ENCODE data around the gene PHACTR2.
"Not testable (repeated sequence)": the region's sequence is repeated elsewhere in the genome, so short reads cannot be mapped to it uniquely, and the experiment has no call there.

Gene PHACTR2

DNA sequence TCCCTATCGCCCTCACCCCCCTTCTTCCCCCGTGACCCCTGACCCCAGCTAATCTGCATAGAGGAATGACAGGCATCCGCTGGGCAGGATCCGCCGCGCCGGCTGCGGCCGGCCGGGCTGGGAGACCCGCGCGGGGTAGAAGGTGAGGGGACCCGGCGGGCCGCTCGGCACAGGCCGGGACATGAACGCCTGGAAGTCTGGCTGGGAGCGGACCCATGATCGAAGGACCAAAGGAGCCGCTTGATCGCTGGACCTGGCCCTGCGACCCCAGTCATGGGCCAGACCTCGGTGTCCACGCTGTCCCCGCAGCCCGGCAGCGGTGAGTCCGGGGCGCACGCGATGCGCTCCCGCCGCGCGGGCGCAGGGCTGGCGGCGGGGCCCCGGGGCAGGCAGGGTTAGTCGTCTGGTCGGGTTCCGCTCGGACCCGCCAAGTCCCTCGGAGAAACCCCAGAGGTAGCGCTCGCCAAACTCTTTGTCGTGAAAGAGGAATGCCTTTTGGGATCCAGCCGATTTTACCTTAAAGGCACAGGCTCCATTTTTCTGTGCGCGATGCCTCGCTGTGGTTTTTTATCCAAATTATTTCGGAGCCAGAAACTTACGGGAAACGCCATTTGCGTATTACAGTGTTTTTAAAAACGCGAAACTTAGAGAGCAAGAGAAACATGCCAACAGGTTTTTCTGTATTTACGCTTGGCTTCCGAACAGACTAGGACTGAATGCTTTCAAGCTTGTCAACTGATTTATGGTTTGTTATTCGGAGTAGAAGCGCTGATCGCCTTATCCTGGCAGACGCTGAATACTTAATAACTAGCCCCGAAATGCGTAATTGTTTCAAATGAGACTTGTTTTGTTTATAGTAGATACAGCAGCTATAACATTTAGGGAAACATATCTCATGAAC is at the start of gene PHACTR2:
Gene PHACTR2 (plus strand): TSS at position 75 of the 901 bp plus-strand sequence. CDS start 199 bp downstream, at position 274.
- peak; percentile 54 for DNase-seq

DNA sequence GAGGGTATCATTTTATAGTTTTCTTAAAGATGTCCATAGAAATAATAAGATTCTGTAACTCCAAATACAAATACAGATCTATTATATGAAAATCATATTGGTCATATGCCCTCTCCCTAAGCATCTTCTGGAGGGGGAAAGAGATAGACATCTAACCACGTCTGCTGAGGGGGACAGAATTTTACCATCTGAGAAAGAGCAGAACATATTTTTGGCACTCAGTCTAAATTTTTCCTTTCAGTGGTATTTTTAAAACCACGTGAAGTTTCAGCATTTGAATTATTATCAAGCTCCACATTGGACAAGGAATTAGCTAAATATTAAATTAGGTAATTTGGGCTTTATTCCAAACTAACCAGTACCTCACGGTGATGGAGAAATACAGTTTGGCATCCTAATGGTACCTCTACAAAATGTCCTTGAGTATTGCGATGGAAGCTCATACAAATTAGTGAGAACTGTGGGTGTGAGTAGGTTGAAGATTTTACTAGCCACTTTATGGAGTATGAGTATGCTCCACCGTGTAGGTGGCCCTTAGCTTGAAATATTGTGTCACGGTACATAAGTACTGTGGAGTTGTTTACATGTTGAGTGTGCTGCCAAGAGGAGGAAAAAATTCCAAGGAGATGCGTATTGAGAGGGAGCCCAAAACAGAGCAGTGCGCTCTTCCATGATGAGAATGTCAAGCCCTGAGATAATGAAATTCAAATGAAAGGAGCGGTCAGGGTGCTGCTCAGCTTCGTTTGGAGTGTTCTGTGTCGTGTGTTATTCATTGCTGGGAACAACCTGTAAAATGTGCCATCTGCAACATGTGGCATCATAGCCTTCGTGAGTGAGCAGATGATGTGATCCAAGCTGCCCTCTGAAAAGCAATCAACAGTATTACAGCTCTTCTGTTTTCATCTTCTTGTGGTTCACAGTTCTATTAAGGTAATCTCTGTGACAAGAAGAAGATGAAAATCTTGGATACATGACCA is 48.4 kb upstream of the PHACTR2 start:
- DNase-seq: no peak

DNA sequence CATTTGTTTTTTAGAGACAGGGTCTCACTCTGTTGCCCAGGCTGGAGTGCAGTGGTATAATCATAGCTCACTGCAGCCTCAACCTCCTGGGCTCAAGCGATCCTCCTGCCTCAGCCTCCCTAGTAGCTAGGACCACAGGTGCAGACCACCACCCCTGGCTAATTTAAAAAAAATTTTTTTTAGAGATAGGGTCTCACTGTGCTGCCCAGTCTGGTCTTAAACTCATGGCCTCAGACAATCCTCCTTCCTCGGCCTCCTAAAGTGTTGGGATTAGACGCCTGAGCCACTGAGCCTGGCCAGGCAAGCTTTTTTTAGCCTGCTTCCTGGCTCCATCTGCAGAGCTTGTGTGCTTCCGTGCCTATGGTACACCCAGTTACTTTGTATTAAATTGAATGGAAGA is 46.6 kb upstream of the PHACTR2 start:
- DNase-seq: not testable (repeated sequence)

DNA sequence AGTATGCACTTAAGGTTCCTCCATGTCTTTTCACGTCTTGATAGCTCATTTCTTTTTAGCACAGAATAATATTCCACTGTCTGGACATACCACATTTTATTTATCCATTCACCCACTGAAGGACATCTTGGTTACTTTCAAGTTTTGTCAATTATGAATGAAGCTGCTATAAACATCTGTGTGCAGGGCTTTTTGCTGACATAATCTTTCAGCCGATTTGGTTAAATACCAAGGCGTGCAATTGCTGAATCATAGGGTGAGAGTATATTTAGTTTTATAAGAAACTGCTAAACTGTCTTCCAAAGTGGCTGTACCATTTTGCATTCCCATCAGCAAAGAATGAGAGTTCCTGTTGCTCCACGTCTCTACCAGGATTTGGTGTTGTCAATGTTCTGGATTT is 44.9 kb upstream of the PHACTR2 start:
- no peak for DNase-seq

DNA sequence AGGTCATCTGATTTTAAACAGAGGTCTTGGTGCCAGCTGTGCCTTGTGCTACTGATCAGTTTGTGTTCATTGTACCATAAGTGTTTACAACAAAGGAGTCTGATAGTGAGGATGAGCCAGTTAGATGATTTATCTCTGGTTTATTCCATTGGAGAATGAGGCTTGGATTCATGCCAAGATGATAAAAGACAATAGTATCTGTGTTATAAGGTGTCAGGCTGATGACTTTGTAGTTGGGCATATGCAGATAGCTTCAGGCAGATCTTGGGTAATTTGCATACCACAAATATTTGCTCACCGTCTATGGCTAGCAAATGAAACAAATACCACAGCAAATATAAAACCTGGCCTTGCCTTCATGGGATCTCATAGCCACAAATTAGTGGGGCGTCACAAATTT is 43.3 kb upstream of the PHACTR2 start:
- no peak for DNase-seq

DNA sequence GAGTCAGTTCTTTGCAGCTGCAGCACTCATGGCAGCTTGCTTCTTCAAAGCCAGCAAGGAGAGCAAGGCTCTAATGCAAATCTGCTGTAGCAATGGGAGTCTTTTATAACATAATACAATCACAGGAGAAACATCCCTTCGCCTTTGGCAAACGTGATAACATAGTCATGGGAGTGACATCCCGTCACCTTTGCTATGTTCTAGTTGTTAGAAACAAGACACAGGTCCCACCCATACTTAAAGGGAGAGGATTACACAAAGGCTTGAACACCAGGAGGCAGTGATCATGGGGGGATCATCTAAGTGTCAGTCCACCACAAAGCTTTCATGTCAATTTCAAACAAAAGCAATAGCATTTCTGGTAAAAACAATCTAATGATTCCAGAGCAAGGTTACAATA is 40.1 kb upstream of the PHACTR2 start:
- no peak for DNase-seq

DNA sequence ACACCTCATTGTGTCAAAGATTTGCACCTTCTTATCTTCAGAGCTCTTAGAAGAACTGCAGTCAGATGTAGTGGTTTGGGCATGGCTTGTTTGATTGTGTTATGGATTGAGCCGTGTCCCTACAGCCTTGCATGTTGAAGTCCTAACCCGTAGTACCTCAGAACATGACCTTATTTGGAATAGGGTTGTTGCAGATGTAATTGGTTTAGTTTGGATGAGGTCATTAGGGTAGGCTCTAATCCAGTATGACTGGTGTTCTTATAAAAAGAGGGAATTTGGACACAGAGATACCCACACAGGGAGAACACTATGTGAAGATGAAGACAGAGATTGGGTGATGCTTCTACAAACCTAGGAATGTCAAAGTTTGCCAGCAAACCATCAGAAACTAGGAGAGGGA is 35.4 kb upstream of the PHACTR2 start:
- DNase-seq: no peak

DNA sequence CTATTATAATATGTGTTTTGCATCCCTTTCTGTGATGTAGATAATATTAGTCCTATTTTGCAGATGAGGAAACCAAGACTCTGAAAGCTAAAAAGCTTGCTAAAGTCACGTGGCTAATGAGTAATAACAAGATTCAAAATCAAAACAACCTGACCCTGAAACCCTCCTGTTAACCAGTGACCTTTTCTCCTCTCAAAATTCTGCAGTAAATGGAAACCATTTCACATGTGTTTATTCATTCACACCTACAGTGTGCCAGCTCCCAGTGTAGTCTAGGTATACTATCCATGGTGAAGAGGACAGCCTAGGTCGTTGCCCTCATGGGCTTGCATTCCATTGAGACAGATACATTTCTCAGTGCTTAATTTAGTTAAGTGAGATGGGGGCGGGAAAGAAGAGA is 30.6 kb upstream of the PHACTR2 start:
- no peak for DNase-seq

DNA sequence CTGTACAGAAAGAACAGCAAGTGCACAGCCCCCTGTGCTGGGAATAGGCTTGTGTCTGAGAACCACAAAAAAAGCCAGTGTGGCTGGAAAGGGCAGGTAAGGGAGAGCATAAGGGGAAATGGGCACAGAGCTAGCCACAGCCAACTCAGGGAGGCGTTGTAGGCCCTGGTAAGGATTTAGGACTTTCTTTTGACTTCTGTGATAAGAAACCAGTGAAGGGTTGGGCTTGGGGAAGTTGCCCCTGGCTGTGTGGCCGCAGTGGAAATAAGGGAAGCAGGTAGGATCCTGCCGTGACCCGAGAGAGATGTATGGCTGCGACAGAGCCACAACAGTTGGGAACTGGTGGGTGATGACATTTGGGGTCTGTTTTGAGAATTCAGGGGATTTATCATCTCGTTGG is 30.0 kb upstream of the PHACTR2 start:
- DNase-seq: no peak

DNA sequence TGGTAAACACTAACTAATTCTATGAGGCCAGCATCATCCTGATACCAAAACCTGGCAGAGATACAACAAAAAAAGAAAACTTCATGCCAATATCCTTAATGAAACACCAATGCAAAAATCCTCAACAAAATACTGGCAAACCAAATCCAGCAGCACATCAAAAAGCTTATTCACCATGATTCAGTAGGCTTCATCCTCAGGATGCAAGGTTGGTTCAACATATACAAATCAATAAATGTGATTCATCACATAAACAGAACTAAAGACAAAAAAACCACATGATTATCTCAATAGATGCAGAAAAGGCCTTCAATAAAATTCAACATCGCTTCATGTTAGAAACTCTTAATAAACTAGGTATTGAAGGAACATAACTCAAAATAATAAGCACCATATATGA is 28.4 kb upstream of the PHACTR2 start:
- DNase-seq: not testable (repeated sequence)

DNA sequence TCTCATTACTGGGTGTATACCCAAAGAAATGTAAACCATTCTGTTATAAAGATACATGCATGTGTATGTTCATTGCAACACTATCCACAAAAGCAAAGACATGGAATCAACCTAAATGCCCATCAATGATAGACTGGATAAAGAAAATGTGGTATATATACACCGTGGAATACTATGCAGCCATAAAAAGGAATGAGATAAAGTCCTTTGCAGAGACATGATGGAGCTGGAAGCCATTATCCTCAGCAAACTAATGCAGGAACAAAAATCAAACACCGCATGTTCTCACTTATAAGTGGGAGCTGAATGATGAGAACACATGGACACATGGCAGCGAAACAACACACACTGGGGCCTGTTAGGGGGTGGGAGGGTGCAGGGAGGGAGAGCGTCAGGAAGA is 26.4 kb upstream of the PHACTR2 start:
- not testable (repeated sequence) for DNase-seq

DNA sequence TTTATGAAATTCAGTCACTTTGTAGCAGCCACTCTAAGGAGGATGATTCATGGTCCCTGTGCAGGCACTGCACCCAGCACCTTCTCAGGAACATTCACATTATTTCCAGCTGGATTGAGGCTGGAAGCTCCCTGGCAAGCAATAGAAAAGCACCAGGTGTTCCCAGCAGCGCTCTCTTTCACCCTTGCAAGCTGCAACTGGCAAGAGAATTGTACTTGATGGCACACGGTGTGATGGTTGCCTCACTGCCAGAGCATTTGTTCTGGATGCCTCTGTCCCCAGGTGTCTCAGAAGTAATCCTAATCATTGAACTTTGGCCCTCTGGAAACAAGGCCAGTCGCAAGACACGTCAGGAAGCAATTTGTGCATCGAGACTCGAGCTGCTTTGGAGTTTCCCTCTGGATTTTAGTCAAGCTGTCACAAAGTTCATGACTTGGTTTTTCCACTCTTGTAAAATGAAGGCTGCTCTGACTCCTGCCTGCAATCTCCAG is 24.9 kb upstream of the PHACTR2 start:
- no peak for DNase-seq

DNA sequence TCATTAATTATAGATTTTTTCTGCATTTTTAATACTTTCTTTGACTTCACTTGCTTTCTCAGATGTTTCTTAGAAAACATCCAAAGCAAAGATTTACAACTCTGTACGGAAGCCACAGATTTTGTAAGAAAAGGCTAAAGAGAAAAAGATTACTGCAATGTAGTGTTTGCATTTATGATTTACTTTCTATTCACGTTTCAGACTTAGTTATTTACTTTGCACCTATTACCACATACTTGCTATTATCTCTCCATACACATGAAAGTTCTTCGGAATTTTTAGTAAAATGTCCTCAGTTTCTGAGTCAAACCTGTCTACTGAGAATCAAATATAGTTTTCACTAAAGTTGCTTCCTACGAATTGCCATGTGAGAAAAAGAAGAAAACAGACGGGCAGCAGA is 22.2 kb upstream of the PHACTR2 start:
- no peak for DNase-seq

DNA sequence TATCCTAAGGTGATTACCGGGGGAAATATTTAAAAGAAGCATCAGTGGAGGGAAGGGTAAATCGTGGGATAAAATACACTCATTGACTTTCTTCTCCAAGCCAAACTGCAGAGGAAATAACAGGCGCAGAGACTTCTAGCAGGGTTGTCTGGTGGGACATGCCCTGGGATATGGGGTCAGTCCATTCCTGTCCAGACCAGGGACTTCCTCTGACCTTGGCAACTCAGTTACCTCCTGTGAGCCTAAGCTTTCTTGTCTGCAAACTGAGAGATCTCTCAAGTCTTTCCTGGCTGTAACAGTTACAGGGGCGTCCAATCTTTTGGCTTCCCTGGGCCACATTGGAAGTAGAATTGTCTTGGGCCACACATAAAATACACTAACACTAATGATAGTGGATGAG is 21.7 kb upstream of the PHACTR2 start:
- DNase-seq: no peak

DNA sequence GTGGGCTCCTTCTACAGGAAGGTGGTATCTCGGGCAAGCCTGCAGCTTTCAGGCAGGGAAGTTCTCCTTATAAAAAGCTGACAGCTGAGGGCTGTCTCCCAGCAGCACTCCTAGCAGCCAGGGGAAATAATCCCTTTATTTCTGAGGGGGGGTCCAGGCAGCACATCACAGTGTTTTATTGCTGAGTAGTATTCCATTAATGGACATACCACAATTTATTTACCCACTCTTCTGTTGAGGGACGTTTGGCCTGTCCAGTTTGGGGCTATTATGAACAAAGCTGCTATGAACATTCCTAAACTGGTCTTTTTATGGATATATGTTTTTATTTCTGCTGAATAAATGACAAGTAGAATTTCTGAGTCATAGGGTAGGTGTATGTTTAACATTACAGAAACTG is 20.0 kb upstream of the PHACTR2 start:
- no peak for DNase-seq

DNA sequence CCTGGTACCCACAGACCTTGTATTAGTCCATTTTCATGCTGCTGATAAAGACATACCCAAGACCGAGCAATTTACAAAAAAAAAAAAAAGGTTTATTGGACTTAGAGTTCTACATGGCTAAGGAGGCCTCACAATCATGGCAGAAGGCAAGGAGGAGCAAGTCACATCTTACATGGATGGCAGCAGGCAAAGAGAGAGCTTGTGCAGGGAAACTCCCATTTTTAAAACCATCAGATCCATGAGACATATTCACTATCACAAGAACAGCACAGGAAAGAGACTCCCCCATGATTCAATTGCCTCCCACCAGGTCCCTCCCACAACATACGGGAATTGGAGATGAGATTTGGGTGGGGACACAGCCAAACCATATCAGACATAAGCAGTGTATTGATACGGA is 17.6 kb upstream of the PHACTR2 start:
- not testable (repeated sequence) for DNase-seq

DNA sequence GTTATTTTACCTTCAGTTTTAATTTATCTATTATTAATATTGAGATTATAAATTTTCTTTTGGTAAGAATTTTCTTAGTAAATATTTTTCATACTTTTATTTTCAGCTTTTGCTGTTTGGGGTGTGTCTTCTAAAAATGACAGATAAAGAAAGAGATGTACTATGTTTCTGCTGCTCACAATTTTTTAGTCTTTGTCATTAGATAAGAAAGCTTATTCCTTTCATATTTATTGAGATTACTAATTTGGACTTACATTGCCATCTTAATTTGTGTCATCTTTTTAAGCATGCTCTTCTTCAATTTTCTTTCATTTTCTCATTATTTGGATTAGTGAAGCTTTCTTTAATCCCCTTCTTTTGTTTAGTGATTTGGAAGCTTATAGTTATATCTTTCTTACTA is 13.6 kb upstream of the PHACTR2 start:
- DNase-seq: no peak

DNA sequence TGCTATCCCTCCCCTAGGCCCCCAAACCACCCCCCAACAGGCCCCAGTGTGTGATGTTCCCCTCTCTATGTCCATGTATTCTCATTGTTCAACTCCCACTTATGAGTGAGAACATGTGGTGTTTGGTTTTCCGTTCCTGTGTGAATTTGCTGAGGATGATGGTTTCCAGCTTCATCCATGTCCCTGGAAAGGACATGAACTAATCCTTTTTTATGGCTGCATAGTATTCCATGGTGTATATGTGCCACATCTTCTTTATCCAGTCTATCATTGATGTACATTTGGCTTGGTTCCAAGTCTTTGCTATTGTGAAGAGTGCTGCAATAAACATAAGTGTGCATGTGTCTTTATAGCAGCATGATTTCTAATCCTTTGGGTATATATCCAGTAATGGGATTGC is 11.8 kb upstream of the PHACTR2 start:
- not testable (repeated sequence) for DNase-seq

DNA sequence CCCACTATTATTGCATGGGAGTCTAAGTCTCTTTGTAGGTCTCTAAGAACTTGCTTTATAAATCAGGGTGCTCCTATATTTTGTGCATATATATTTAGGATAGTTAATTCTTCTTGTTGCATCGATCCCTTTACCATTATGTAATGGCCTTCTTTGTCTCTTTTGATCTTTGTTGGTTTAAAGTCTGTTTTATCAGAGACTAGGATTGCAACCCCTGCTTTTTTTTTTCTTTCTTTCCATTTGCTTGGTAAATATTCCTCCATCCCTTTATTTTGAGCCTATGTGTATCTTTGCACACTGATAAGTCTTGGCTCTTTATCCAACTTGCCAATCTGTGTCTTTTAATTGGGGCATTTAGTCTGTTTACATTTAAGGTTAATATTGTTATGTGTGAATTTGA is 8.3 kb upstream of the PHACTR2 start:
- not testable (repeated sequence) for DNase-seq

DNA sequence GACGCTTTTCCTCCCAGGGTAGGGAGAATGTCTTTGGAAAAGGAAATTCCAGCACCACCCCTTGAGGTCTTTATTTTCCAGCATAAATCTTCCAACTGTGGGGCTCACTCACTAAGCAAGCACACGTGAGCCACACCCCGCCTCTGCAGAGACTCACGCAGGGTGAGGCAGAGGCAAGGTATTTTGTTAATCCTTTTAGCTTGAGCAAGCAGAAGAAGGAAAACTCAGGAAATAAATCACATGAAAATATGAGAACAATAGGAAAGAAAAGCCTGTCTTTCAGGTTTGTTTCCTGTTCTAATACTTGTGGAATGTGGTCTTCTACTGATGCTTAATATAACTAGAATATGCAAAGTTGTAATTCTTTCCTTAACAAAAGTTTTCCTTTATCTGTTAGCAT is 4.1 kb upstream of the PHACTR2 start:
- no peak for DNase-seq

DNA sequence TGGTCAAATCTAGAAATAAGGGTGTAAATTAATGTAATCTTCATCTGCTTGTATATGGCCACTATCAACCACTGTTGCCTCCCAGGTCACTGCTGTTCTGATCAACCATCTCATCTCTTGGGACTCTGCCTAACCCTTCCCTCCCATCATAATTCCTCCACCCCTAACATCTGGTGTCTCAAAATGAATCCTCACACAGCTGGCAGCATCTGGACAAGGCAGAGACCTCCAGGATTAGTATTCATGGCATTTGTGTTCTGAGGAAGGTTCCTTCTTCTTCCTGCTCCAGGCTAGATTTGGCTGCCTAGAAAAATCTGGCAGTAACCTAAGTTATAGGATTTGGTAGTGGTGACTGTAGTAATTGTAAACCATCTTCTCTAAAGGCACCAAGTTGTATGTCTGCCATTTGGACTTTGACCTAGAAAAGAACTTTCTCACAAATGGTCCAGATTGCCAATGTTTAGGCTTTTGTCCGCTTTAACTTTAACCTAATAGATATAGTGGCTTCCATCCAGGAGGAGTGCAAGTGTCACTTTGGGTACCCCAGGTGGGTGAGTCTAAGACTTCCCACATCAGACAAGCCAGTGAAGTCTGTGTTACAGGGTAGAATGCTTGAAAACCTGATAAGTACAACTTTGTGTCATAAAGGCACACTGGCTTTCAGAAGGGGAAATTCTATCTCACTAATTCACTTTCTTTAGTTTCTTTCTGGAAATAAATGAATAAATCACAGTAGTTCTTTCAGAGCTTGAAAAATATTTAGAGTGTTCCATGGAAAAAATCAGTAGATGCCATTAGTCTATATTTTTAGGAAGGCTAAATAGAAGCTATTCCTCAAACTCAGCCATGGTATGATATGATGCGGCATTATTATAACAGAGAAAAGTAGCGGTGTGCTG is 3.0 kb upstream of the PHACTR2 start:
- DNase-seq: no peak

DNA sequence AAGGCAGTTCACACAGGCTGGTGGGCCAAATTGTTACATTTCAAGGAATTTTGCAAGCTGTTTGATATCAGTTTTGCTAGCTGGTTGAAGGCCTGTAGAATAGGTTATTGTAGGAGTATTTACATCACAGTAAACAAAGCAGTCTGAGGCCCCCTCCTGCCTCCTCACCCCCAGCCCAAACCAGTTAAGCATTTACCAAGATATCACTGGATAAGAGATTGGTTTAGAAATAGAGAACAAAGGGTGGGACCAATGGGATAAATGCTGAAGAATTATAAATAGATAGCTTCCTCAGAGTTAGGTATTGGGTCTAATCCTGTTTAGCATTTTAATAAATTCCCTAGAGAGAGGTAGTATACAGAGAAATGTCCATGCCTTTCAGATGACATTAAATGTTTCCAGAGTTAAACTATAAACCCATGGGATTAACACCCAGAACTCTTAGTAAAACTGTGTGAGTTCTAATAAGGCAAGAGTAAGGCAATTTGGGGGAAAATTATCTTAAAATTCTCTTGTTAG is 2.3 kb upstream of the PHACTR2 start:
- DNase-seq: no peak

Data from CD4-positive, alpha-beta T cell treated with Interleukin-10 for 1 hour (primary cell).